ENCODE results near the gene KIR2DL1.
"Not testable (repeated sequence)": the region's sequence is repeated elsewhere in the genome, so short reads cannot be mapped to it uniquely, and the experiment has no call there.

The KIR2DL1 gene

GRCh38 chr19:54731191-54731590, 38.4 kb upstream of the KIR2DL1 start:
- no peak for TF ChIP-seq CTCF (IDR thresholded peaks at IDR 0.05; ENCODE audit: control insufficient read depth, extremely low read depth, insufficient read depth)
- DNase-seq (ENCODE audit: low read depth): no peak
- H3K4me3 ChIP-seq (ENCODE audit: low read depth, low read length): no peak overlapping the region

- DNase-seq (ENCODE audit: low read depth); H3K4me3 ChIP-seq (ENCODE audit: low read depth, low read length): not testable (repeated sequence)
Observed at GRCh38 chr19:54738306-54738705, 31.3 kb upstream of the KIR2DL1 start, which contains the start of gene KIR2DL3. Gene KIR2DL3 (plus strand): TSS chr19:54738513. CDS start chr19:54738546, 33 bp downstream.

GRCh38 chr19:54738715-54739114, 30.9 kb upstream of the KIR2DL1 start:
- no peak for DNase-seq (ENCODE audit: low read depth)
- no peak overlapping the region for H3K4me3 ChIP-seq (ENCODE audit: low read depth, low read length)
- no peak for TF ChIP-seq CTCF (IDR thresholded peaks at IDR 0.05; ENCODE audit: control insufficient read depth, extremely low read depth, insufficient read depth)

GRCh38 chr19:54739587-54740497, 29.8 kb upstream of the KIR2DL1 start:
- no peak for TF ChIP-seq CTCF (IDR thresholded peaks at IDR 0.05; ENCODE audit: control insufficient read depth, extremely low read depth, insufficient read depth)
- H3K4me3 ChIP-seq (ENCODE audit: low read depth, low read length): no peak overlapping the region
- no peak for DNase-seq (ENCODE audit: low read depth)

- not testable (repeated sequence) for H3K4me3 ChIP-seq (ENCODE audit: low read depth, low read length); DNase-seq (ENCODE audit: low read depth)
Observed at GRCh38 chr19:54741950-54742349, 27.6 kb upstream of the KIR2DL1 start.

- not testable (repeated sequence) for H3K4me3 ChIP-seq (ENCODE audit: low read depth, low read length); DNase-seq (ENCODE audit: low read depth)
Observed at GRCh38 chr19:54744080-54744479, 25.5 kb upstream of the KIR2DL1 start.

GRCh38 chr19:54747614-54748322, 21.8 kb upstream of the KIR2DL1 start:
- not testable (repeated sequence) for DNase-seq (ENCODE audit: low read depth)

GRCh38 chr19:54750276-54750675, 19.3 kb upstream of the KIR2DL1 start:
- not testable (repeated sequence) for H3K4me3 ChIP-seq (ENCODE audit: low read depth, low read length); DNase-seq (ENCODE audit: low read depth)

More at GRCh38 chr19:54747614-54748322, 21.8 kb upstream of the KIR2DL1 start:
- H3K4me3 ChIP-seq (ENCODE audit: low read depth, low read length): not testable (repeated sequence)

GRCh38 chr19:54756204-54757110, 13.1 kb upstream of the KIR2DL1 start:
- not testable (repeated sequence) for H3K4me3 ChIP-seq (ENCODE audit: low read depth, low read length); DNase-seq (ENCODE audit: low read depth)

GRCh38 chr19:54758577-54758976, 11.0 kb upstream of the KIR2DL1 start:
- not testable (repeated sequence) for H3K4me3 ChIP-seq (ENCODE audit: low read depth, low read length); DNase-seq (ENCODE audit: low read depth)

- not testable (repeated sequence) for DNase-seq (ENCODE audit: low read depth); H3K4me3 ChIP-seq (ENCODE audit: low read depth, low read length)
Observed at GRCh38 chr19:54764219-54764618, 5.4 kb upstream of the KIR2DL1 start.

GRCh38 chr19:54766464-54766863, 3.1 kb upstream of the KIR2DL1 start:
- H3K4me3 ChIP-seq (ENCODE audit: low read depth, low read length); DNase-seq (ENCODE audit: low read depth): not testable (repeated sequence)

- H3K4me3 ChIP-seq (ENCODE audit: low read depth, low read length); DNase-seq (ENCODE audit: low read depth): not testable (repeated sequence)
Observed at GRCh38 chr19:54770511-54770910, 918 bp downstream of the KIR2DL1 start.
